GM08714 (cell line): Measurements from ENCODE around the gene MMP17.

Source experiments
- H3K4me3 ChIP-seq: fragments of 200-500 bp; sonication (Bioruptor generic); 2 replicates; pipeline ENCODE4 v1.5.1; 2014; ENCODE audit warnings: mild to moderate bottlenecking, low read length, inconsistent platforms
- ZNF274 ChIP-seq: IDR thresholded peaks from 2 replicates; pipeline ENCODE4 v1.6.1; 2012; ENCODE audit warnings: mild to moderate bottlenecking, low read depth, low read length

MMP17 gene

DNA sequence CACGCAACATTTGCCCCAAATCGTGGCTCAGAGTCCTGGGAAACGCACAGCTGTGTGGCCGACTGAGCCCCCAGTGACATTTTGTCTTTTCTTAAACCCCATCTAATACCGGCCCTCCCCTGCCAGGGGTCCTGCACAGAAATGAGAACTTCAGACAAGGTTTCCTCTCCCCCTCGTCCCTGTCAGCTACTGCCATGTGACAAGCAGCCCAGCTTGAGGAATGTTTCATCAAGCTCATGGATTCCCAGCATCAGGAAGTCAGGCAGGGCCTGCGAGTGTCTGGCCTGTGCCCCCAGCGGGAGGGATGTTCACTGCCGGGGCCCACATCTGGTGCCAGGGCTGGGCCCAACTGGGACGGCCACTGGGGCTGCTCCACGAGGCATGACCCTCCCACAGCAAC is 15.9 kb downstream of the MMP17 start:
- TF ChIP-seq ZNF274: no peak
- no peak overlapping the region for H3K4me3 ChIP-seq

DNA sequence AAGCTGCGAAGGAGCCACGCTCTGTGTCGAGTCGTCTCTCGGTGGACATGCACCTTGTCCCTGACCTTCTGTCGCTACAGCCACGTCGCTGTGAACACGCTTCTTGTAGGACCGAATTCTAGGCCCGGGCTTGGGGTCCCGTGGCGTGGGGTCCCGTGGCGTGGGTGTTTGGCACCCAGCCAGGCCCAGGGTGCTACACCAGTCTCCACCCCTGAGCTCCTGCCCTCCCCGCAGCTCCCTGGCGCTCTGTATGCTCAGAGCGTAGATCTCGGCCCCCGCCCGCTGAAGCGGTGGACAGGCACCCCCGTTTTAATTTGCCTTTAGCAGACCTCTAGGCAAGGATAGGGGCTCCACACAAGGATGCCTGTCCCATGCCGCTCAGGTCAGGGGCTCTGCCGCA is 16.5 kb downstream of the MMP17 start:
- H3K4me3 ChIP-seq: no peak overlapping the region
- TF ChIP-seq ZNF274: no peak

DNA sequence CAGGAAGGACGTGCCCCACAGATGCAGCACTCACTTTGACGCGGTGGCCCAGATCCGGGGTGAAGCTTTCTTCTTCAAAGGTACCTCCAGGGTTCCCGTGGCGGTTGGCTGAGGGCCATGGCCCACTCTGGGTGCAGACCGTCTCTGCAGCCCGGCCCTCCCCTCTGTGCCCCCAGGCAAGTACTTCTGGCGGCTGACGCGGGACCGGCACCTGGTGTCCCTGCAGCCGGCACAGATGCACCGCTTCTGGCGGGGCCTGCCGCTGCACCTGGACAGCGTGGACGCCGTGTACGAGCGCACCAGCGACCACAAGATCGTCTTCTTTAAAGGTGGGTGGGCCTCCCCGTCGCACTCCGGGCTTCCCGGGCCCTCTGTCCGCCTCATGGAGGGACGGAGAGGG is 16.9 kb downstream of the MMP17 start:
- no peak for TF ChIP-seq ZNF274
- no peak overlapping the region for H3K4me3 ChIP-seq

DNA sequence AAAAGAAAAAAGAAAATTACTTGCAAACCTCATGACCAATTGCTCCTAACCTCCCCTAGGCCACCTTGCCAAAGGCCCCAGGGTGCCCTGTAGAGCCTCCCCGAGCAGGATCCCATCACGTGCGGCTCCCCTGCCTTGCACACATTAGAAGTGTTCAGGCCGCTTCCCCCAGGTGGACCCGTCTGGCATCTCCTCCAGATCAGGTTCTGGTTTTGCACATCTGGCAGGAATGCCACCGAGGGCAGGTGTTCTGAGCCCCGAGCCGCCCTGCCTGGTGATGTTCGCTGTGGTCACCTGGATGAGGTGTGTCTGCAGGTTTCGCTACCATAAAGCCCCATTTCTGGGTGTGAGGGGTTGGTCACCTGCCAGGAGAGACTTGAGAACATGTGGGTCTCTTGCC is 19.3 kb downstream of the MMP17 start:
- H3K4me3 ChIP-seq: no peak overlapping the region
- no peak for TF ChIP-seq ZNF274

DNA sequence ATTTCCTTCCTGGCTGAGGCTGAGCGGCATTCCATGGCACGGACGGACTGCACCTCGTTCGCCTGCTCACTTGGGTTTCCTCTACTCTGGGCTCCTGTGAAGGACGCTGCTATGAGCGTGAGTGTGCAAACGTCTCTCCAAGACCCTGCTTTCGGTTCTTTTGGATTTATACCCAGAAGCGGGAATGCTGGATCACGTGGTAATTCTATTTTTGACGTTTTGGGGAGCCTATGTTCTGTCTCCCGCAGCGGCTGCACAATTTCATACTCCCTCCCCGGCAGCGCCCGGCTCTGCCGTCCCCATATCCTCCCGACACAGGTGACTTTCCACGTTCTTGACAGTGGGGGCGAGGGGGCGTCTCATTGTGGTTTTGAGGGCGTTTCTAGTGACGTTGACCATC is 20.6 kb downstream of the MMP17 start:
- H3K4me3 ChIP-seq: no peak overlapping the region
- no peak for TF ChIP-seq ZNF274

DNA sequence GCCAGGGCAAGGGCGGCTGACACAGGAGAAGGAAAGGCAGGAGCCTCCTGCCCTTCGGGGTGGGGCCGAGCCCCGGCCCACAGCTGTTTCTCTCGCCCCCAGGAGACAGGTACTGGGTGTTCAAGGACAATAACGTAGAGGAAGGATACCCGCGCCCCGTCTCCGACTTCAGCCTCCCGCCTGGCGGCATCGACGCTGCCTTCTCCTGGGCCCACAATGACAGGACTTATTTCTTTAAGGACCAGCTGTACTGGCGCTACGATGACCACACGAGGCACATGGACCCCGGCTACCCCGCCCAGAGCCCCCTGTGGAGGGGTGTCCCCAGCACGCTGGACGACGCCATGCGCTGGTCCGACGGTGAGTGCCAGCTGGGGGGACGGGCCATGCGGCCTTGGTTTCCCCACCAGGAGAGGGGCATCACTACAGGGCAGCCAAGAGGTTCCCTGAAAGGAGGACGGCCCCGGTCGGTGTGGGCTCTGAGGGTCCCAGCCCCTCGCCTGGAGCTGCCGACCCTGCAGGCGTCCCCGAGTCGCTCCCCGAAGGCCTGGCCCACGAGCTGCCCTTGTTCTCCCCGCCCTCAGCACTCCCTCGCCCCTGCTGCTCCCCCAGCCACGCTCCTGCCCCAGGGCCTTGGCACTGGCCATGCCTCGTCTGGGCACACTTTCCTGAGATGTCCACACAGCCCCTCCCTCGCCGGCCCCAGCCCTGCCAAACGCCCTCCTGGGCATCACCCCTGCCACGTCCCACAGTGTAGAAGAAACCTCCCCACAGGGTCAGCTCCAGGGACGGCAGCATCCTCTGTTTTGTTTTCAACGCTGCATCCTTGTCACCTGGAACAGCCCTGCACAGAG is 21.7 kb downstream of the MMP17 start:
- TF ChIP-seq ZNF274: no peak
- H3K4me3 ChIP-seq: no peak overlapping the region

DNA sequence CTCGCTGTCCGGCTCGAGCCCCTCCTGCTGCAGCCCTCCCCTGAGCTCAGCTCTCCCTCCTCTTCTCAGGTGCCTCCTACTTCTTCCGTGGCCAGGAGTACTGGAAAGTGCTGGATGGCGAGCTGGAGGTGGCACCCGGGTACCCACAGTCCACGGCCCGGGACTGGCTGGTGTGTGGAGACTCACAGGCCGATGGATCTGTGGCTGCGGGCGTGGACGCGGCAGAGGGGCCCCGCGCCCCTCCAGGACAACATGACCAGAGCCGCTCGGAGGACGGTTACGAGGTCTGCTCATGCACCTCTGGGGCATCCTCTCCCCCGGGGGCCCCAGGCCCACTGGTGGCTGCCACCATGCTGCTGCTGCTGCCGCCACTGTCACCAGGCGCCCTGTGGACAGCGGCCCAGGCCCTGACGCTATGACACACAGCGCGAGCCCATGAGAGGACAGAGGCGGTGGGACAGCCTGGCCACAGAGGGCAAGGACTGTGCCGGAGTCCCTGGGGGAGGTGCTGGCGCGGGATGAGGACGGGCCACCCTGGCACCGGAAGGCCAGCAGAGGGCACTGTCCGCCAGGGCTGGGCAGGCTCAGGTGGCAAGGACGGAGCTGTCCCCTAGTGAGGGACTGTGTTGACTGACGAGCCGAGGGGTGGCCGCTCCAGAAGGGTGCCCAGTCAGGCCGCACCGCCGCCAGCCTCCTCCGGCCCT is 22.8 kb downstream of the MMP17 start:
- no peak overlapping the region for H3K4me3 ChIP-seq
- no peak for TF ChIP-seq ZNF274

DNA sequence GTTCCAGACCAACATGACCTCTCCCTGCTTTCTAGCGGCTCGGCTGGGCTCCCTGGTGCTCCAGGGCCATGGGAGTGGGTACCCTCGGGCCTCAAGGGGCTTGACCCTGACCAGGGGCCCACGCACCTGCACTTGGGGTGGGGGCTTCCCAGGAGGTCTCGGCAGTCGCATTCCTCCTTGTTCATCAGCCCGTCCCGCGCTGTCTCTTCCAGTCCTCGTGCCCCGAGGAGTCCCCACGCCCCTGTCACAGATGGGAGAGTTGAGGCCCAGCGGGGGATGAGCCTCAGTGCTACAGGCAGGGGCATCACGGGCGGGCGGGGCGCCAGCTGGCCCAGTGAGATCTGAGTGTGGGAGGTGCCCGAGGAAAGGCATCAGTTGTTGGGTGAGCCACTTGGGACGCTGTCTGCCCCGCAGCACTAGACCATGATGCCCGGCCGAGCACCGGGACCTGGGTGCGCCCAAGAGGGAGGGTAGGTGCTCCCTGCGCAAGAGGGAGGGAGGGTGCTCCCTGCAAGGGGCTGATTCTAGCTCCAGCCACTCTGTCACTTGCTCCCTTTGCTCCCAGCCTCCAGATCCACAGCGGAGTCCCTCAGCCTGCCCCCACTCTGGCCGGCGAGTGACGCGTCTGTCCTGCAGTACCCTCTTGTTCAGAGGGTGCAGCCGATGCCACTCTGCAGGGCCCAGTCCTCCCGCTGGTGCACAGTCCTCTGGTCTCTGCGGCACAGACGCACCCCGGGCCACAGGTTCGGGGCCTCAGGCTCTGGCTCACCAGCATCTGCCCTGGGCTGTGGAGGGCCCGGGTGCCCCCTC is 23.8 kb downstream of the MMP17 start:
- no peak overlapping the region for H3K4me3 ChIP-seq
- no peak for TF ChIP-seq ZNF274

DNA sequence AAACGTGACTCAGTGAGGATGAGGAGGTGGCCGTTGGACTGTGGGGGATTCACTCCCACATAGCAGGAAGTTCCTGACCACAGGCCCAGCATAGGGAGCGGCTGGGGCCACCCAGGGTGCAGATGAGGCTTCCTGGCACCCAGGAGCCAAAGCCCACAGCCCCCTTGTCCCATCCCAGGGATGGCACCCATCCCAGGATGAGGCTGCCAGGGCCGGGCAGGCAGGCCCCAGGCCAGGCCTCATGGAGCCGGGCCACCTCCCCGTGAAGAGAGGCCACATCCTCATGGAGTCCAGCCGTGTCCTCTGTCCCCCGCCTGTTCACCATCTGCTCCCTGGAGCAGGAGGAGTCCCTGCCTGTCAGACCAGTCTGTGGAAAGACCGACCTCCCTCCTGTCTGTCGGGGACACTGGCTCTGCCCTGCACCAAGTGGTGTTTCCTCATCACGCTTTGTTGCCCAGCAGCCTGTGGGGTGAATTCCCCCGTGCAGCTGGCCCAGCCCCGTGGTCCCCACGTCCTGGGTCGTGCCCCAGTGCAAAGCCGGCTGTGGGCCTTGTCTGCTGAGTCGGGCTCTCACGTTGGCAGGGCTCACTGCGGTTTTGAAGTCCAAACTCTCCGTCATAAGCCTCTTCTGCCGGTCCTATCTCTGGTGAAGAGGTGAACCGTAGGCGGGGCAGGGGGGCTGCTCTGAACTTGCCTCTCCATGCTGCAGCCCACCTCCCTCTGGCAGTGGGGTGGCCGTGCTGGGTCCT is 24.5 kb downstream of the MMP17 start:
- H3K4me3 ChIP-seq: no peak overlapping the region
- no peak for TF ChIP-seq ZNF274

DNA sequence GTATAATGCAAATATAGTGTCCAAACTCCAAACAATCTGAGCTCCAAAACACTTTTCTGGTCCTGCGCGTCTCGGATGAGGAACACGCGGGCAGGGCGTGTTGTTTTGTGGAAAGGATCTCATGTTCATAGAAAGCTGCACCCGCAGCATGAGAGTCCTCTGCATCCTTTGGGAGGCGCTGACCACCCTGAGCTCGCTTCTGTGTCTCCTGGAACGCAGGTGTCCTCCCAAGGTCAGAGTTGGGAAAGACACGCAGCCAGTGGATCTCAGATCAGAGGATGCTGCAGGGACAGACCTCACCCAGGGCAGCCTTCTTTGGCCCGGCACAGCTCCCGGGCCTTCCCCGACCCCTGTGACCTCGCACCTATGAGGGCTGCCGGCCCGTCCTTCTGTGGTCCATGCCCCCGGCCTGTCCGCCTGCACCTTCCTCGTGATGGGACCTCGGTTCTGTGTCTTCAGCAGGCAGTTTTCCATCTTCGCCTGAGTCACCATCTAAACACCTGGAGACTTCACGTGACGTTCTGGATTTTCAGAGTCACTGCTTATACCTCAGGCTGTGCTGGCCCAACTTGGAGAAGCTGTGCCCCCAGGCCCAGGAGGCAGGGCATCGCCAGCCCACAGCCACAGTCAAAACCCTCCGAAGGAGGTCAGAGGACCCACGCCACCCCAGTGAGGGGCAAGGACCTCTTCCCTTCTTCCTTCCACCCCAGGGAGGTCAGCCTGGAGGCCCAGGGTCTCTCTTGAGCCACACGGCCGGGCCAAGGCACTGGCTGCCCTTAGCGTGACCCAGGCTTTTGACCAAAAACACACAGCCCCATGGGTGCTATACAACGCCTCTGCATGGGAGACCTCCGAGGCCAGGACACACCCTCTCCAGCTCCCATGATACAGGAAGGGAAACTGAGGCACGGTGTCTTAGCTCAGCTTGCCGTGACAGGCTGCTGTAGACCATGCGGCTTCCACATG is 25.9 kb downstream of the MMP17 start:
- TF ChIP-seq ZNF274: no peak
- H3K4me3 ChIP-seq: no peak overlapping the region

DNA sequence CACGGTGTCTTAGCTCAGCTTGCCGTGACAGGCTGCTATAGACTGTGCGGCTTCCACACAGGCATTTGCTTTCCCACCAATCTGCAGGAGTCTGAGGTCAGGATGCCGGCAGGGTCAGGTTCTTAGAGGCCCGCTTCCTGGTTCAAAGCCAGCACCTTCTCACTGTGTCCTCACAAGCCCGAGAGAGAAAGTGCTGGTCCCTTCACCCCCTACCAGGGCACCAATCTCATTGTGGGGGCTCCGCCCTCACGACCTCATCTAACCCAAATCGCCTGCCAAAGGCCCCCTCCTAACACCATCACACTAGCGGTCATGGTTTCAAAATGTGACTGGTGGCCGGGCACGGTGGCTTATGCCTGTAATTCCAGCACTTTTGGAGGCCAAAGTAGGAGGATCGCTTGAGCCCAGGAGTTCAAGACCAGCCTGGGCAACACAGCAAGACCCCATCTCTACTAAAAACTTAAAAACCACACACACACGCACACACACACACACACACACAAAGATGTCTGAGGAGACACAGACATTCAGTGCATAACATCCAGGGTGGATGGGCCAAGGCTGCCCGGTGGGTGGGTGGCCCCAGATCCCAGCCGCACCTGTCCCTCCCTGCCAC is 26.8 kb downstream of the MMP17 start:
- no peak overlapping the region for H3K4me3 ChIP-seq
- TF ChIP-seq ZNF274: no peak

DNA sequence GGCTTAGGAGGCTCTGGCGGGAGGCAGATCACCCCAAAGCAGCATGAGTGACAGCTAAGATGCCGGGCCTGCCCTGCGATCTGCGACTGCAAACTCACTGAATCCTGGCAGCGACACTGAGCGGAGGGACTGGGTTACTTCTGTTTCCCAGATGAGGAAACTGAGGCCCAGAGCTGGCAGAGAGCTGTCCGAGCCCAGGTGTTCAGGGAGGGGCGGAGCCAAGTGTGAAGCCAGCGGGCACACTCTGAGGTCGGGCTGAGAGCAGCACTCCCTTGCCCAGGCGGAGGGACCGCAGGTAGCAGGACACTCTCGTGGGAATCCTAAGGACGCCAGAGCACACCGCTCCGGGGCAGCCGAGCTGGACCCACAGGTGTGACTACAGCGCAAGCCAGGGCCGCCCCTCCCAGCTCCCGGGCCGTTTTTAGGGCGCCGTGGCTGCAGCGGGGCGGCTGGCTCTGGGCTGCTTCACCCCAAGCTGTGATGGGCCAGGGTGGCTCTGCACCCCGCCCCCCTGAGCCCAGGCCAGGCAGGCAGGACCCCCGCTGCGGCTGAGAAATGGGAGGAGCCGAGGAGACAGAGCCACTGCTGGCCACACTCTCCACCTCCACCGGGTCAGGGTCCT is 27.4 kb downstream of the MMP17 start:
- no peak for TF ChIP-seq ZNF274
- no peak overlapping the region for H3K4me3 ChIP-seq
